Vagina (tissue), 2 donors: ENCODE measurements around the gene NFU1.

Source experiments
- POLR2A ChIP-seq, 2 donors: fragments of 450-650 bp; IDR thresholded peaks; one replicate each; pipeline ENCODE4 v1.6.1; 2017; ENCODE audit warnings: antibody characterized with exemption in 2 of 2, mild to moderate bottlenecking in 2 of 2, moderate library complexity in 2 of 2
- POLR2AphosphoS5 ChIP-seq, 2 donors: sonication (generic); formaldehyde crosslinking; IDR thresholded peaks; one replicate each; pipeline ENCODE4 v1.9.0; 2017; ENCODE audit warnings: antibody characterized with exemption in 2 of 2, mild to moderate bottlenecking in 2 of 2, low read depth in 1 of 2; ENCODE audit not compliant: insufficient read depth in 1 of 2
- TF ChIP-seq, protein P1 (sequence below), 3 experiments: fragments of 450-650 bp in 2 of 3; fragments of 200-600 bp in 1 of 3; sonication (generic) in 1 of 3; IDR thresholded peaks; one replicate each; pipeline ENCODE4 v1.5.1; 2017 to 2019; ENCODE audit warnings: antibody characterized with exemption in 3 of 3, mild to moderate bottlenecking in 2 of 3, moderate library complexity in 2 of 3

DNA sequence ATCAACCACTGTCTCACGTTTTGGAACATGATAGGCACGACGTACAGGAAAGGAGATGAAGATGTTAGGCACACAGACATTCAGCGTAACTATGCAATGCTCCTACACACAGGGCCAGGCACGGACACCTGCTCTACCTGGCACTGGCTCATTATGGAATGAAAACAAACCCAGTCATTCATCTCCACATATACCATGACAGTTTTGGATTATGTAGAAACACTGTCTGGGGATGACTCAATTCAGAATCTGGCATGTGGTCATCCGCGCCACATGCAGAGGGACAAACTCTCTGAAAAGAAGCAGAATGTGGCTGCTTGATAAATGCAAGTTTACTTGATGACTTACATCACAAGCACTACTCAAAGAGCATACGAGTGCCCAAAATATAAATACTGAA lies 29.5 kb upstream of the NFU1 start:
- TF ChIP-seq, protein P1, sequence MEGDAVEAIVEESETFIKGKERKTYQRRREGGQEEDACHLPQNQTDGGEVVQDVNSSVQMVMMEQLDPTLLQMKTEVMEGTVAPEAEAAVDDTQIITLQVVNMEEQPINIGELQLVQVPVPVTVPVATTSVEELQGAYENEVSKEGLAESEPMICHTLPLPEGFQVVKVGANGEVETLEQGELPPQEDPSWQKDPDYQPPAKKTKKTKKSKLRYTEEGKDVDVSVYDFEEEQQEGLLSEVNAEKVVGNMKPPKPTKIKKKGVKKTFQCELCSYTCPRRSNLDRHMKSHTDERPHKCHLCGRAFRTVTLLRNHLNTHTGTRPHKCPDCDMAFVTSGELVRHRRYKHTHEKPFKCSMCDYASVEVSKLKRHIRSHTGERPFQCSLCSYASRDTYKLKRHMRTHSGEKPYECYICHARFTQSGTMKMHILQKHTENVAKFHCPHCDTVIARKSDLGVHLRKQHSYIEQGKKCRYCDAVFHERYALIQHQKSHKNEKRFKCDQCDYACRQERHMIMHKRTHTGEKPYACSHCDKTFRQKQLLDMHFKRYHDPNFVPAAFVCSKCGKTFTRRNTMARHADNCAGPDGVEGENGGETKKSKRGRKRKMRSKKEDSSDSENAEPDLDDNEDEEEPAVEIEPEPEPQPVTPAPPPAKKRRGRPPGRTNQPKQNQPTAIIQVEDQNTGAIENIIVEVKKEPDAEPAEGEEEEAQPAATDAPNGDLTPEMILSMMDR (IDR thresholded peaks at IDR 0.05), result no peak
- TF ChIP-seq POLR2A (IDR thresholded peaks at IDR 0.05) (no peak), POLR2AphosphoS5 (IDR thresholded peaks at IDR 0.05; ENCODE audit: insufficient read depth in 1 of 2, low read depth in 1 of 2) (no peak)
